Panc1 (cell line): ENCODE data around the gene SLC9A9.

Source experiments
- POLR2AphosphoS5 ChIP-seq: IDR thresholded peaks from 2 replicates; pipeline ENCODE4 v1.6.1; 2012; ENCODE audit warnings: mild to moderate bottlenecking, low read depth, low read length, moderate library complexity
- TF ChIP-seq, protein P1 (sequence below), 2 experiments: IDR thresholded peaks; 2 replicates each; pipeline ENCODE4 v1.6.1; 2011 to 2012; ENCODE audit warnings: low read depth in 2 of 2, control low read depth in 1 of 2, low read length in 1 of 2, mild to moderate bottlenecking in 1 of 2, moderate library complexity in 1 of 2; ENCODE audit not compliant: insufficient read depth in 1 of 2

DNA sequence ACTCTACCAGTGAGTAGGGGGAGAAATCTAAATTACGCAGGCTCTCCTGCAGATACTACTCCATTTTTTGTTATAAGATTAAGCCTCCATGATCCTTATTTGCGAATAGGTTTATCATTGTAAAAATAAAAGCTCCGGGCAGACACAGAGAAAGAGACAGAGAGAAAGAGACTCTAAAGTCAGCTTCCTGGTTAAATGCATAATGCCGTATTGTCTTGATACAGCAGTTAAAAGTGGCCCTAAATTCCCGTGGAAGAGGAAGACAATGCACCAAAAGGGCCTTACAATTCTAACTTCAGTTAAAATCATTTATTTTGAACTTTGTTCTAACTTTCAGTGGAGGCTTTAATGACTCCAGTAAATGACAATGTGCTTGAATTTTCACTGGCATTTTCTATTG is 98.3 kb downstream of the SLC9A9 start:
- no peak for TF ChIP-seq POLR2AphosphoS5
- TF ChIP-seq, protein P1, sequence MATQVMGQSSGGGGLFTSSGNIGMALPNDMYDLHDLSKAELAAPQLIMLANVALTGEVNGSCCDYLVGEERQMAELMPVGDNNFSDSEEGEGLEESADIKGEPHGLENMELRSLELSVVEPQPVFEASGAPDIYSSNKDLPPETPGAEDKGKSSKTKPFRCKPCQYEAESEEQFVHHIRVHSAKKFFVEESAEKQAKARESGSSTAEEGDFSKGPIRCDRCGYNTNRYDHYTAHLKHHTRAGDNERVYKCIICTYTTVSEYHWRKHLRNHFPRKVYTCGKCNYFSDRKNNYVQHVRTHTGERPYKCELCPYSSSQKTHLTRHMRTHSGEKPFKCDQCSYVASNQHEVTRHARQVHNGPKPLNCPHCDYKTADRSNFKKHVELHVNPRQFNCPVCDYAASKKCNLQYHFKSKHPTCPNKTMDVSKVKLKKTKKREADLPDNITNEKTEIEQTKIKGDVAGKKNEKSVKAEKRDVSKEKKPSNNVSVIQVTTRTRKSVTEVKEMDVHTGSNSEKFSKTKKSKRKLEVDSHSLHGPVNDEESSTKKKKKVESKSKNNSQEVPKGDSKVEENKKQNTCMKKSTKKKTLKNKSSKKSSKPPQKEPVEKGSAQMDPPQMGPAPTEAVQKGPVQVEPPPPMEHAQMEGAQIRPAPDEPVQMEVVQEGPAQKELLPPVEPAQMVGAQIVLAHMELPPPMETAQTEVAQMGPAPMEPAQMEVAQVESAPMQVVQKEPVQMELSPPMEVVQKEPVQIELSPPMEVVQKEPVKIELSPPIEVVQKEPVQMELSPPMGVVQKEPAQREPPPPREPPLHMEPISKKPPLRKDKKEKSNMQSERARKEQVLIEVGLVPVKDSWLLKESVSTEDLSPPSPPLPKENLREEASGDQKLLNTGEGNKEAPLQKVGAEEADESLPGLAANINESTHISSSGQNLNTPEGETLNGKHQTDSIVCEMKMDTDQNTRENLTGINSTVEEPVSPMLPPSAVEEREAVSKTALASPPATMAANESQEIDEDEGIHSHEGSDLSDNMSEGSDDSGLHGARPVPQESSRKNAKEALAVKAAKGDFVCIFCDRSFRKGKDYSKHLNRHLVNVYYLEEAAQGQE (IDR thresholded peaks at IDR 0.05; ENCODE audit: insufficient read depth in 1 of 2, low read depth in 2 of 2, low read length in 1 of 2), result no peak
